Measurements from ENCODE around the gene CS.
"Not testable (repeated sequence)": the region's sequence is repeated elsewhere in the genome, so short reads cannot be mapped to it uniquely, and the experiment has no call there.

Gene CS

GRCh38 chr12:56274299-56274698 is 25.8 kb downstream of the CS start:
- DNase-seq: no peak

DNA sequence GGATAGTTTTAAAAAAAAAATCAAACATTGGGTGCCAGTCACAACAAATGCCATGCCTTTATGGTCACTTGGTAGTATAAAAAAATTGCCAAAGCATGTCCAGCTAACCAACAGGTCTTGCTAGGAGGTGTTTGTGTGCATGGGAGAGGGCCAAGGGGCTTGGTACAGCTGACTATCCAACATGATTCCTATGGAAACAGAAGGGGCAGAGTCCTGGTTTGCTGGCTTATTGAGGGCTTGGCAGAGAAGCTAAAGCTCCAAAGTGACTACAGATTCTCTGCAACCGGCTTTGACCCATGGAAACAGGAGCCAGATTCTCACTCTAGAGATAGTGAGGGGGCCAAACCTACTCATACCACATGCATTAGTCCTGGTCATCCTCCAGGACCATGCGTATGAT is 27.7 kb downstream of the CS start:
- DNase-seq: not testable (repeated sequence)

- no peak for DNase-seq
Observed at GRCh38 chr12:56271031-56271430, 29.1 kb downstream of the CS start.

- DNase-seq: peak in 1 of 2 experiments; percentile 59
Observed at GRCh38 chr12:56267443-56268071, 32.6 kb downstream of the CS start.

DNA sequence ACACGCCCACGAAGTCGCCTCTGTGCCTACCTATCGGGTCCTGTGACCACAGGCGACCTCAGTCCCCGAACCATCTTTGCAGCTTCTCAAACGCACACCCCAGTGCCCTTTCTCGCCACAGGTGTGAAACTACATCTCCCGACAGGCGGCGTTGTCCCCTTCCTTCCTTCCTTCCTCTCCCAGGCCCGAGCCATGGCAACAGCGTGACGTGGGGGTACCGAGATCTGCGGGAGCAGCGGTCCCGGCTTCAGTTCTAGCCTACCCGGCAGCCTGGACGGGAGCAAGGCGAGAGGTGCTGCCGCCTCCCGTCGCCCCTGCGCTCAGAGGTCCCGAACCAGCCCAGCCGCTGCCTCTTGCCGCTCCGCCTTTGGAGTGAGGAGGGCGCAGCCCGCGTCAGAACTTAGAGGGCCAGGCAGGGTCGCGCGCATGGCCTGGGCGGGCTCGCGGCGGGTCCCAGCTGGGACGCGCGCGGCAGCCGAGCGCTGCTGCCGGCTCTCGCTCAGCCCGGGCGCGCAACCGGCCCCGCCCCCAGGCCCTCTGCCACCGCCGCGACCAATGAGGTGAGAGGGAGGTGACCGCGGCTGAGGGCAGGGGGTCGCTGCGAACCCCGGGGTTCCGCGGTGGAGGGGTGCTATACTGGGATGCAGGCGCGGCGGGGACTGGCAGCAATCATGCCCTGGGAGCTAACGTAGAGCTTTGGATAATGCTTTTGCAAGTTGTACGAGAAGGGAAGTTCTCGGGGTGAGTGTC is 33.3 kb downstream of the CS start, which contains the start of gene COQ10A:
COQ10A (plus strand) TSS at position 250 of the 750 bp plus-strand sequence; CDS start at position 427, 177 bp downstream.
- peak; percentile 80 to 96 for DNase-seq

- peak in 1 of 2 experiments; percentile 29 for DNase-seq
Observed at GRCh38 chr12:56266068-56266692, 34.0 kb downstream of the CS start.

DNA sequence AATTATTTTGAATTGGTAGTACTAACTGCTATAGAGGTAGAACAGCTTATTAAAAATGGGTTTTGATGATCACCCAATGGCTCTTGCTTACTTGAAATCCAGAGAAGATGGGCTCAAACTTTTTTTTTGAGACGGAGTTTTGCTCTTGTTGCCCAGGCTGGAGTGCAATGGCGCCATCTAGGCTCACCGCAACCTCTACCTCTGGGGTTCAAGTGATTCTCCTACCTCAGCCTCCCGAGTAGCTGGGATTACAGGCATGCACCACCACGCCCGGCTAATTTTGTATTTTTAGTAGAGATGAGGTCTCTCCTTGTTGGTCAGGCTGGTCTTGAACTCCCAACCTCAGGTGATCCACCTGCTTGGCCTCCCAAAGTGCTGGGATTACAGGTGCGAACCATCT is 37.2 kb downstream of the CS start:
- not testable (repeated sequence) for DNase-seq

GRCh38 chr12:56261503-56262232 is 38.5 kb downstream of the CS start:
- no peak for DNase-seq

DNA sequence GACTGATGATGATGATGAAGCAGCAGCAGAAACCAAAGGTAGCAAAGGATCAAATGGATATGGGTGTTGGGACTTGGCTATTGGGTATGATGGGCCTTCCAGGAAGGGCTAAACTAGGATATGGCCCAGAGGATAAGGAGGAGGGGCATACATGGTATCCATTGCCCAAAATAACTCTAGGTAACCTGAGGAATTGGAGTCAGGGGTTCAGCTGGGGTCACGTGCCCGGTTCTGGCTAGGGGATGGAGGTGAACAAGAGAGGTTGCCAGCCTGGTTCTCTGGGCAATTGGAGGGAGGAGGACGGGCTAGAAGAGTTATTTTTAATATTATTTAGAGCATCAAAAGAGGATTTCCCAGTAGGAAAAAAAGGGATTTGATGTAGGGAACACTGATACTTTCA is 39.2 kb downstream of the CS start:
- DNase-seq: no peak

DNA sequence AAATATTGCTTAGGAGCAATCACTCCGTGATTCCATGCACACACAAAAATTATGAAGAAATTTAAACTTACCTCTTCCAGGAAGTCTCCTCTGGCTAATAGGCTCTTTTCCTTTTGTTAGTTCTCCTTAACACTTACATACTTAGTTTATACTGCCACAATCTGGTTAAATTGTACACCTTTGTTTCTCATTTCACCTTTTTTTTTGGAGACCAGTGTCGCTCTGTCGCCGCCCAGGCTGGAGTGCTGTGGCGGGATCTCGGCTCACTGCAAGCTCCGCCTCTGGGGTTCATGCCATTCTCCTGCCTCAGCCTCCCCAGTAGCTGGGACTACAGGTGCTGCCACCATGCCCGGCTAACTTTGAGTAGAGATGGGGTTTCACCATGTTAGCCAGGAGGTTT is 39.8 kb downstream of the CS start:
- DNase-seq: no peak

GRCh38 chr12:56258820-56259183 is 41.3 kb downstream of the CS start:
- DNase-seq: no peak

- DNase-seq: peak; percentile 51 to 84
Observed at GRCh38 chr12:56258068-56258819, 41.9 kb downstream of the CS start, which contains the start of gene ANKRD52. Gene ANKRD52, minus strand, starts transcription at chr12:56258384. Its CDS starts 115 bp downstream, at chr12:56258269.

DNA sequence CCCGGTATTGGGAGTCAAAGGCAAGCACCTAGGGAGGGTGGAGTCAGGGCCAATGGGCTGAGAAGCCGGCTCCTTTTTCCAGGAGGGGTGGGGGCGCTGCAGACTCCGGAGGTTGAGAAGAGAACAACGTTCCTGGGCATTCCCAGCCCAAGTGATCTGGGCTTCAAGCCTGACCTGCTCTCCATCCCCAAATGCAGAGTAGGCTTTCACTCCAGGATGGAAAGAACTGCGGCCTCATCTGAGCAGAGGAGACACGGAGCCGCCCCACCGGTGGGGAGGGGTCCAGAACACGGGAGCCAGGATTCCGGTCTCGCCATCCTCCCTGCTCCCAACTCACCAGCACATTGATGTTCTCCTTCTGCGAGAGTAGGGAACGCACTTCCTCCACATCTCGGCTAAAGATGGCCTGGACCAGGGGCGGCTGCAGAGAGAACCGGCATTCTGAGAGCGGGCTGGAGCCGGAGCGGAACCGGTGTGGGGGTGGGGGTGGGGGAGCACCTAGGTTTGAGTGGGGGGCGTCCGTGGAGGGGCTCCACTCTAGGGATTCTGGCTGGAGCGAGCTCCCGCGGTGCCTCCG is 42.6 kb downstream of the CS start:
- DNase-seq: peak; percentile 19 to 70

GRCh38 chr12:56257071-56257470 is 43.1 kb downstream of the CS start:
- DNase-seq: no peak

DNA sequence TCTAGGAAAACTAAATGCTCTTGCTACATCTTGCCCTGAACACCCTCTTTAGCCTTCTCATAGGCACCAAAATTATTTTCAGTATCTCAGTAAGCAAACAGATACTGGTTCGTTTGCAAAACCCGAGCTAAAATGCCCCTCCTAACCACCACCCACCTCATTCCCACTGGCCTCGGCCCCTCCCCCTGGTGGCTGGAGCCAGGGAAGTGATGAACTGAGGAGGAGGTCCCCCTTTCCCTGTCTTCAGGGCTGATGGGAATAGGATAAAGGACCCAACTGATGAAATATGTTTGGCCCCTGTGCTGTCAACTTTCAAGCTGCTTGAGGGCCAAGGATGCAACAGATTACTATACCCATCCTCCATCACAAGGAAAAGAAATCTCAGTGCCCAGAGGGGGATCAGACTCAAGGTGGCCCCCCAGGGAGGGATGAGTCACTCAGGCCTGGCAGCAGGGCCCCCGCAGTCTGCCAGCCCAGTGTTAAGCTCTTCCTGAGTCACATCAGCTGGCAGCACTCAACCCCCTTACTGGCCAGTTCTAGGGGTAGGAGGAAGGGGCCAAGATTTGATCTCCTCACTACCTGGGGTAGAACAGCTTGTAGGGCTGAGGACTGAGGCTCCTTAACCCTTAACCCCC is 43.7 kb downstream of the CS start:
- DNase-seq: no peak

DNA sequence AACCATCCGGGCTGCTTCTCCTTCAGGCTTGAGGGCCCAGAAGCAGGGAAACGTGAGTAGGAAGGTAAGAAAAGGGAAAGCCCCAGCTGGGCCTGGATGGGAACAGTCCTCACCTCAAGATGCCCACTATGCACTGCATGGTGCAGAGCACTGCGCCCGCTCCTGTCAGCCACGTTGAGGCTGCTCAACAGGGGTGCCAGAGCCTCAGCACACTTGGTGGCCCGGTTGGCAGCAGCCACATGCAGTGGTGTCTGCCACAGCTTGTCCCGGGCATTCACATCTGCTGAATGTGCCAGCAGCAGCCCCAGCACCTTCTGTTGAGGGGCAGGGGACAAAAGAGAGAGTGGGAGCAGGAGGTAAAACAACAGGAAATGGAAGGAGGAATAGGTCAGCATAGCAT is 44.5 kb downstream of the CS start:
- no peak for DNase-seq

DNA sequence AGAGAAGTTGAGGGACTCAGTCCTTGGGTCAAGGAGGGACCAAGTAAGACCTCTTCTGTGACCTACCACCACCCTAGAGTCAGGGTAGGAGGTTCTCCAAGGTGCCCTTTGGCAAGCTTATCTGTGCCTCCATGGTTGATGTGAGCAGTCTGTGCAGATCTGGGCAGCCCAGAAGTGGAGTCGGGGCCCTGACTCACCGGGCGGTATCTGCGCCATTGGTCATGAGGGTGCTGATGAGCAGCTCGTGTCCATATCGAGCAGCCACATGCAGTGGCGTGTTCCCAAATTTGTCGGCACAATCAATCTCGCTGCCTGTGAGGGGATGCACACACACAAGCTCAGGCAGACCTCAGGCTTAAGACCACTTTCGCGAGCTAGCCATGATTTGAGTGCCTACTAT is 47.0 kb downstream of the CS start:
- DNase-seq: no peak

DNA sequence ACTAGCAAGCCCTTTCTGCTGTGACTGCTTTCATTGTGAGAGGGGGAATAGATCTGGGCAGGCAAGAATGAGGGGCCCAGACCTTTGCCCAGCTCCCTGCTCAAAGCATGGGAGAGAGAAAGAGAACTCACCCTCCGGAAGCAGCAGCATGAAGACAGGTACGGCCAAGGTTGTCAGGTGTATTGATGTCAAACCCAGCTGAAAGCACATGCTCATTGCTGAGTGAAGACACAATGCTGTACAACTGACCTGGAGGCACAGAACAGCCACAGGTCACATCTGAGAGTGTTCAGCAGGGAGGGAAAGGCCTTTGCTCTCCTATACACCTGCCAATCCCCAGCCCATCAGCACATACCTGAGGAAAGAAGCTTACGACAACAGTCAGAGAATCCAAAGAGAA is 47.5 kb downstream of the CS start:
- DNase-seq: no peak

GRCh38 chr12:56248711-56249110 is 51.4 kb downstream of the CS start:
- no peak for DNase-seq

DNA sequence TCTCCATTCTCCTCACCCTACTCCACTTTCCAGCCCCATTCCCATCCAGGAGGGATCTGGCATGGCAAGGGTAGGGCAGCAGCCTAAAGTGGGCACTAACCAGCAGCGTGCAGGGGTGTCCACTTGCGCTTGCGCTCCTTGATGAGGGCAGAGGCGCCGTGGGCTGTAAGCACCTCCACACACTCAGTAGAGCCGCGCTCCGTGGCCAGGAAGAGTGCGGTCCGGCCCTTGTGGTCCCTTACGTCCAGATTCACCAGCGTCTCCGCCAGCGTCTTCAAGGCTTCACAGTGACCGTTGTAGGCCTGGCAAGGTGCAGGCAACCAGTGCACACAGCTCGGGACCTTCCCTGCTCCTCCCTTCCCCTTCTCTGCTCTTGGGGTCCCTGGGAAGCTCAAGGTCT is 52.2 kb downstream of the CS start:
- no peak for DNase-seq

- DNase-seq: no peak
Observed at GRCh38 chr12:56244494-56244893, 55.6 kb downstream of the CS start.

- DNase-seq: no peak
Observed at GRCh38 chr12:56243731-56244181, 56.4 kb downstream of the CS start.
